Inferior parietal cortex (tissue), 1 donor: ENCODE results near the gene EPHX1.

Experiments used
- DNase-seq: peaks from one replicate; pipeline ENCODE4 v3.0.0-alpha.2; 2016; ENCODE audit errors: extremely low spot score

EPHX1 gene

DNA sequence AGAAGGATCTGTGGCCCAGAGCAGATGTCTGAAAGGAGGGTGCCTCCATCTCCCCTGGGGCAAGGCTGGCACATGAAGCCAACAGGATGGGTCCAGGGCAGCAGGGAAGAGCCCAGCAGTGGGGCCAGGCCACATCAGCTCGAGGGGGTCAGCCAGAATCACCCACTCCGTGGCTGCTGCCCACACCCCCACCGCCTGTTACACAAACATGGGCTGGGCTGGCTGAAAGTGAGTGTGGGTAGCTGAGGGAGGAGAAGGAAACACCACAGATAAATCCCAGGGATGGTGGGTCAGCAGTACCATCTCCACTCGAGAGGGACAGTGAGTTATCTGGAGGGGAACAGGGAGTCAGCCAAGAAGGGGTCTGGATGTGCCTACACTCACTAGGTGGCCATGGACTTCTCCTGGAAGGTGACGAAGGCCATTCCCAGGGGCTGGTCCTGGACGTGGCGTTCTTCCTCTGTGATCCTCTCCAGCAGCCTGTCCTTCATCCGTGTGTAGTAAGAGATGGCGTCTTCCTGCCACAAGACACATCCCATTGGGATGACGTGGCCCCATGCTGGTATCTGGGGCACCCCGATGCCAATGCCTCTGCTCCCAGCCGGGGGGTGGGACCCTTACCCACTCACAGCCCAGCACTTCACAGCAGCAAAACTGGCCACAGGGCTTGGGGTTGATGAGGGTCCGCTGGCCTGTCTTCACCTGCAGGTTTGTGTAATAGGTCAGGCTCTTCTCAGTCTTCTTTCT is 52.1 kb downstream of the EPHX1 start:
- DNase-seq, result no peak

- DNase-seq, result no peak
Observed at GRCh38 chr1:225862581-225862950, 52.6 kb downstream of the EPHX1 start.

DNA sequence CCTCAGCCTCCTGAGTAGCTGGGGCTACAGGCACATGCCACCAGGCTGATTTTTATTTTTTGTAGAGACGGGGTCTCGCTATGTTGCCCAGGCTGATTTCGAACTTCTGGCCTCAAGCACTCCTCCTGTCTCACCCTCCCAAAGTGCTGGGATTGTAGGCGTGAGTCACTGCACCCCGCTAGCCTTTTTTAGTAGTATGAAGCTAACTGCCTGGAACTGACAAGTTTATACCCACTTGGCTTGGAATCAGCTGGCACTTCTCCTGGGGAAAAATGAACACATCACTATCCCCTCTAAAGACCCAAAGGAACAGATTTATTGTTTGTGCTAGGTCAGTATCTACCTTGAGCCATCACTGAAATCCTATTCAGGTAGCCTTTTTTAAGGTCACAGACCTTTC is 53.2 kb downstream of the EPHX1 start:
- no peak for DNase-seq

DNA sequence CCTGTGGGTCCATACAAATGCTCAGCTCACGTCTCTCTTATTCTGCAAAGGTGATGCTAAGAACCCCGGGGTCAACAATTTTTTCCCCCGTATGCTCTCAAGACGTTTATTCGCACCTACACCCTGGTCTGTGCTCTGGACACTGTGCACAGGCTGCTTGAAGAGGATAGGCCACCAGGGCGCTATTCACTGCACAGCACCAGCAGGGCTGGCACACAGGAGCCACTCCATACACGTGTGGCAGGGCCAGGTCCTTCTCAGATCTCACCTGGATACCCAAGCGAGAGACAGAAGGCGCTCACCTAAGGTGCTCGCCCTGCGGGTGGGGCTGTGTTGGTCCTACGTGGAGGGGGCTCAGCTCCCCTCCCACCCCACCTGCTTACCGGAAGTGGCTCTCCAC is 55.6 kb downstream of the EPHX1 start:
- no peak for DNase-seq

- DNase-seq, result no peak
Observed at GRCh38 chr1:225866061-225866837, 56.3 kb downstream of the EPHX1 start.

- DNase-seq, result no peak
Observed at GRCh38 chr1:225866981-225867380, 57.1 kb downstream of the EPHX1 start.

DNA sequence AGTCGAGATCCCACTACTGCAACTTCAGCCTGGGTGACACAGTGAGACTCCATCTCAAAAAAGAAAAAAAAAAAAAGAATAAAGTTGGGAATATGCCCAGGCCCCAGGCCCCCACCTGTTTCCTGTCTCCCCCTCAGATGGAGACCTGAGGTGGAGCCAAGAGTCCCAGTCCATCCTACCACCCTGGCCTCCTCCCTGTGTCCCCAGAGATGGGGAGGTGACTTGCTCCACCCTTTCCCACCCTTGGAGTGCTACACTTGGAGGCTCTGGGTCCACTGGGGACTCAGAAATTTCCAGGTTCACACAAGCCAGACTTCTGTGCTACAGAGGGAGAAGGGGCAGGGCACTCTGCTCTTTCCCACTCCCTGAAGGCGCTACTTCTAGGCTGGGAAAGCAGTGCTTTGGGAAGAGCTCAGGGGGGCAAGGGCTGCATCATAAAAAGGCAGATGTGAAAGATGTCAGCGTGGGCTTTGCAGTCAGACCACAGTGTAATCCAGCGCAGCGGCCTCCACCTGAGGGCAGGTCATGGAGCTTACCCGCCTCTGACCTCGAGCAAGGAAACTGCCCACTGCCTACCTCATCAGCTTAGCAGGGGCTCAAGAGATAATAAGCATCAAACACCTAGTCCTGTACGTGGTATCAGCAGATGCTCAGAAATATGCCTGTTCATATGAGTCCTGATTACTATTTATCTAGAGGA is 58.9 kb downstream of the EPHX1 start:
- DNase-seq, result no peak

GRCh38 chr1:225870911-225871310 is 61.0 kb downstream of the EPHX1 start:
- no peak for DNase-seq

DNA sequence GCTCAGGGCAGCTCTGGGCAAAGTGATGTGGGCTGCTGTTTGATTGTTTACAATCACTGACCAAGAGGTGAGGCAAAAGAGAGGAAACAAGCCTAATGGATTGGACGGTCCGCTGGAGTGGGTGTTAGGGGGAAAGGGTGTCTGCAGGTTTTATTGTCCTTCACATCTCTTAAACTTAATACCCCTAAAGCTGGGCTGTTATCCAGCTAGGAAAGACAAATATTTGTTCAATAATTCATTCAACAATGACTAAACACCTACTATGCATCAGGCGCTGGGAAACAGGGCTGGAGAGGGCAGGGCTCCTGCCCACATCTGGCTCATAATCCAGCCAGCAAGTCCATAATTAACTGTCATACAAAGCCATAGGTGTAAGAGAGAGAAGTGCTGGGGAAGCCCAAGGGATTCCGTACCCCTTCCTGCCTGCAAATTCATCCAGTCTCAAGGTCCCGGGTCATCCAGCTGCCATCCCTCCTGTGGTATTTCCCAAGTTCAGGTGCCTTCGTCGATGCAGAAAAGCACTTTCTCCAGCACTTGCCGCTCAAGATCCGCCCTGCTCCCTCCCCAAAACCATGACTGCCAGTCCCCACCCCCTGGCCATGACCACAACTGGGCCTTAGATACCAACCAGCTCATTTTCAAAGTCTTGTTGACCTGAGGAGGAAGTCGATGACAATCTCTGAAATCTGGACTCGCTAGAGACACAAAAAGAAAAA is 61.6 kb downstream of the EPHX1 start:
- no peak for DNase-seq

DNA sequence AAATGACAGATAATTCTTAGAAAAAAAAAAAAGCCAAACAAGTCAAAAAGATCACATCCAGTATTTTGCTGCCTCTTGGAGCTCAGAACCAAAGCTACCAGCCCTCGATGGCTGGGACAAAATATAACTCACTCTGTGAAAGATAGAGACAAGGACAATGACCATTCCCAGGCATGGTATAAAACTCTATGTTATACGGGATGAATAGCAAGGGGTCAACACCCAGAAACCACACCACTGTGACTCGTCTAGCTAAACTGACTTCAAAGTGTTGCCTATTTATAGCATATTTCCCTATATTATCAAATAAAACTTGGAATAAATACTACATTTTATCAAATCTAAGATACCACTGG is 62.1 kb downstream of the EPHX1 start:
- no peak for DNase-seq

DNA sequence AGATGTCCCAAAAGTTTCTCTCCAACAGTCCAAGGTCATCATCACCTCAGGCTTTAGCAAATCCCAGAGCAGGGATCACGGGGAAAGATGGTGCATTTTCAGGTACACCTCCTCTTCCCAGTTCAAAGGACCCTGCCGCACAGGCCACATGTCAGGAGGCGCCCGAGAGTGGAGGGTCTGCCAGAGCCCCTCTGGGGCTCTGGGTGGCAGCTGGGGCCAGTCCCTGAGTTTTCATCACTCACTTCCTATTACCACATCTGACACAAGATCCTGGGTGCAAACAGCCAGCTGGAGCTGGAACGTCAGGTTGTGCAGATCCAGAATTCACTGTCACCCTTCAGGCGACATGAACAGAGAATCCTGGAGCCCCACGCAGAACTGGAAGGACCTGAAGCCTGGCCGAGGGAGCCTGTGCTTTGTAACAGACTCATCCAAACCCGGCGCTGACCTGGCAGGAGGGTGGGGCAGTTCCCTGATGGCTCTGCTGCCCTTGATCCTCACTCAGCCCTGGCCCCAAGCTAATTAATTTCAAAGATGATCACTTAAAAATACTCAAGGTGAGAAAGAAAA is 63.4 kb downstream of the EPHX1 start:
- DNase-seq, result no peak

DNA sequence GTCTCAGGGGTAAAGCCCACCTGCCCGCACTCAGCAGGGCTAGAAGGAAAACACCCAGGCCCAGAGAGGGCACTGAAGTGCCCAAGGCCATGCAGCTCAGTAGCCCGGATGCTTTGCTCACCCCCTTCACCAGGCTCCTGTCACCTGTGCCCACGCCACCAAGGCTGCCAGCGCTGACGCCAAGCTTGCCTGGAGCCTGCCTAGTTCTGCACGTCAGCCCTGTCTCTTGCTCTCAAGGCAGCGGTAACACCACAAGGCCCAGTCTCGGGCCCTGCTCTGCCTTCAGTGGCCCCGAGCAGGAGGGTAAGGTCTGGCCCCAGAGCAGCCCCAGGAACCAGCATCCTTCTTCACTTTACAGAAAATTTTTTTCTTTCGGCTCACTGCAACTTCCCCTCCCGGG is 64.5 kb downstream of the EPHX1 start:
- DNase-seq, result no peak

DNA sequence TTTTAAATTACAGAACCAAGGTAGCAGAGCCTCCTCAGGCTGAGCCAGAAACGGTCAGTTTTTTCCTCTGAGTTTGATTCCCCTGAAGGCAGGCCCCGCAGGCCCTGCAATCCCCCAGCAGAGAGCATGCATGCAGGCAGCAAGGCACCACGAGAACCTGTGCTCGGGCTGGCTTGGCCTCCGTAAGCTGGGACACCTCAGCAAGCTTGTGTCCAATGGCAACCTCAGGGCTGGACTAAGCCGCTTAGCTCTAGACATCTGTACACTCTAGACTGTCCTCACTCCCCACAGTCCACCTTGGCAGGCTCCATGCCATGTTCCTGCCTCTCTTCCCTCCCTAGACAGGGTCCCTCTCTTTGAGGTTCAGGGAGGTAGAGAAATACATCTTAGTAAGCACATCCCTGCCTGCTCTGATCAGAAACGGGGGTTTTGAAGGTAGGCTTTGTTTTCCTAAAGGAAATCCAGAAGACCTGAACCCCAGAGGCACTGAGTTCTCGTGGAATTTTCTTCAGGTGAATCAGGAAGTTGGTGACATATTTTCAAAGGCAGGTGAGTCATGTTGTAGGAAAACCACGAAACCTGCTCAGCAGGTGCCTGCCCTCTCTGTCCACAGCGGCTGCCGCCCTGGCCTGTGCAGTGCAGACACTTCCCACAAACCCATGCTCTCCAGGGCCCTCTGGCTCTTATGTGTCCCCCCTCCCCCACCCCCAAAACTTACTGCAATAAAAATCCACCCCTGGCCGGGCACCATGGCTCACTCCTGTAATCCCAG is 65.3 kb downstream of the EPHX1 start:
- no peak for DNase-seq

- peak; percentile 24 for DNase-seq
Observed at GRCh38 chr1:225876900-225877510, 67.1 kb downstream of the EPHX1 start.

- DNase-seq, result peak; percentile 90
Observed at GRCh38 chr1:225877580-225877979, 67.7 kb downstream of the EPHX1 start.

- no peak for DNase-seq
Observed at GRCh38 chr1:225878282-225878681, 68.4 kb downstream of the EPHX1 start.

DNA sequence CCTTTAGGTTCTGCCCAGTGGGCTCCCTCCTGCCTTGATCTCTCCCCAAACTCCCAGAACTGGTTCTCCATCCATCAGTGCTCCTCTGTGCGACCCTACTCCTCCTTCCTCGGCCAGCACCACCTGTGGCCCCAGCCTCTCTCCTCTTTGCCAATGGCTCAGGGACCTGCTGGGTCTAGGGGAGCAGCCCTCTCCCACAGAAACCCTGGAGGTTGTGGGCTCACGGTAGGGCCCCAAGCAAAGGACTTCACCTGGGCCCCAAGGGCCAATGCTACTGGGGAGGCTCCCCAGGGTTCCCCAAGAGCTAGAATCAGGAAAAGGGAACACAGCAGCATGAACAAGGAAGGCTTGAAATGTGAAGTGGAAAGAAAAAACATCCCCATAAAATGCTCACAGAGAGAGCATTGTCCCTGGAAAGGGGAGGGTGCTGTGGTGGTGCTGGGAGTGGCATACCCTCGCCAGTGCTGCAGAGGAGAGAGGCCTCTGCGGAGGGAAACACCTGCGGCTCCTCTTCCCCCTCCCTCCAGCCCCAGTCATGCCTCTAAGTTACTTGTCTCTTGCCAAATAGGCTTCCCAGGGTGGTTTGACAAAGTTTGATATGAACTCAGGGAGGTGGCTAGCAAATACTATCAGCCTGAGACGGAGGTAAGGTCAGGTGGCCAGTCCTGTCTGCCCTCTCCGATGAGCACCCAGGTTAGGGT is 69.7 kb downstream of the EPHX1 start:
- peak; percentile 53 for DNase-seq

DNA sequence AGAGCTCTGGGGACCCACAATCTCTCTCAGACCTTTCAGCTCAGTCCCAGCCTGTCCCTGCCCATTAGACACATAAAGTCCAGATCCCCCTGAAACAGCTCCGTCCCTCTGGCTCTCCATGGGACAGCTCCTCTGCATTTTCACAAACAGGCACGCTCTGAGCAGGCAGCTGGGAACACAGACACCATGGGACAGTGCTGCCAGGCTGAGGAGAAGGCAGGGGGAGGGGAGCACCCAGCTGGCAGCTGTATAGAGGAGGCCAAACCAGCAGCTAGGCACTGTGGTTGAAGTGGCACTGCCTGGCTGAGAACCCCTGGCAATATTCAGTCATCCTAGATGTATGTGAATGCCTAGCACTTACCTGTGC is 70.3 kb downstream of the EPHX1 start:
- peak; percentile 59 for DNase-seq

DNA sequence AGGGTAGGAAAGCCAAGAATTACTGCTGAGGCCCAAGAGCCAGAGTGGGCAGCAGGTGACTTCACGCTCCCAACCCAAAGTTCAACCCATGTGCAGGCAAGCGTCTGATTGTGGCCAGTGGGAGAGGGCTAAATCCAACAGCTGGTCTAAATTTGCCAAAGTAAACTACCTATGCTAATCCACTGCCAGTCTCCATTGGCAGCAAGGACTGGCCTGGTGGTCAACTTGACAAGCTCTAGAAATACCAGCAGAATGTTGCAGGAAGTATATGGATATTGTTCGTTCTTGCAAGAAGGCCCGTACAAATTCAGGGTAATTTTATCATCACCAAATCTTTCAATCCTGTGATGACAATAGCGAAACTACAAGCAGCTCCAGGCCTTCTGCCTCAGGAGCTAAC is 70.7 kb downstream of the EPHX1 start:
- peak; percentile 25 for DNase-seq
